PFSK-1 (cell line): Measurements from ENCODE around the gene CFAP20DC.

Experiments
- FOXP2 ChIP-seq: optimal IDR thresholded peaks from 2 replicates; pipeline ENCODE3; 2011; ENCODE audit warnings: borderline replicate concordance, control low read depth, inconsistent platforms; ENCODE audit not compliant: insufficient read depth; ENCODE audit errors: extremely low read length, extremely low read depth
- POLR2AphosphoS5 ChIP-seq: IDR thresholded peaks from 2 replicates; pipeline ENCODE4 v1.6.1; 2012; ENCODE audit warnings: low read depth, mild to moderate bottlenecking, control low read depth, low read length, moderate library complexity
- REST ChIP-seq, 2 experiments: IDR thresholded peaks; 2 replicates each; pipeline versions ENCODE4 v1.6.1 to v1.8.0; 2011 to 2012; ENCODE audit warnings: low read depth in 2 of 2, low read length in 2 of 2, control low read depth in 1 of 2, inconsistent platforms in 1 of 2, mild to moderate bottlenecking in 1 of 2, moderate library complexity in 1 of 2; ENCODE audit not compliant: insufficient read depth in 1 of 2
- SIN3A ChIP-seq: IDR thresholded peaks from 2 replicates; pipeline ENCODE4 v1.6.1; 2012; ENCODE audit warnings: mild to moderate bottlenecking, low read length, moderate library complexity, borderline replicate concordance; ENCODE audit not compliant: insufficient read depth
- TAF1 ChIP-seq: IDR thresholded peaks from 2 replicates; pipeline ENCODE4 v1.6.1; 2012; ENCODE audit warnings: low read length, control low read depth, borderline replicate concordance; ENCODE audit not compliant: insufficient read depth

CFAP20DC gene

GRCh38 chr3:58998476-58999117 lies 51.2 kb downstream of the CFAP20DC start:
- no peak for TF ChIP-seq SIN3A
- TF ChIP-seq FOXP2 = no peak
- no peak for TF ChIP-seq POLR2AphosphoS5
- TF ChIP-seq REST (IDR thresholded peaks at IDR 0.05; ENCODE audit: insufficient read depth in 1 of 2, low read depth in 2 of 2, low read length in 2 of 2) = no peak
- TF ChIP-seq TAF1 = no peak

- TF ChIP-seq POLR2AphosphoS5 (no peak), TAF1 (no peak), REST (IDR thresholded peaks at IDR 0.05; ENCODE audit: insufficient read depth in 1 of 2, low read depth in 2 of 2, low read length in 2 of 2) (no peak), FOXP2 (no peak), SIN3A (no peak)
Observed at GRCh38 chr3:58996730-58997129, 53.1 kb downstream of the CFAP20DC start.

- TF ChIP-seq POLR2AphosphoS5 (no peak), SIN3A (no peak), FOXP2 (no peak), TAF1 (no peak), REST (IDR thresholded peaks at IDR 0.05; ENCODE audit: insufficient read depth in 1 of 2, low read depth in 2 of 2, low read length in 2 of 2) (no peak)
Observed at GRCh38 chr3:58994746-58995330, 55.0 kb downstream of the CFAP20DC start.

- TF ChIP-seq REST (IDR thresholded peaks at IDR 0.05; ENCODE audit: insufficient read depth in 1 of 2, low read depth in 2 of 2, low read length in 2 of 2) = no peak
Observed at GRCh38 chr3:58993547-58993946, 56.3 kb downstream of the CFAP20DC start.

- TF ChIP-seq REST (IDR thresholded peaks at IDR 0.05; ENCODE audit: insufficient read depth in 1 of 2, low read depth in 2 of 2, low read length in 2 of 2) (no peak), TAF1 (no peak), POLR2AphosphoS5 (no peak), FOXP2 (no peak), SIN3A (no peak)
Observed at GRCh38 chr3:58991623-58992022, 58.2 kb downstream of the CFAP20DC start.
